ENCODE data around the gene KIF16B.
"Not testable (repeated sequence)": the region's sequence is repeated elsewhere in the genome, so short reads cannot be mapped to it uniquely, and the experiment has no call there.

The KIF16B gene

DNA sequence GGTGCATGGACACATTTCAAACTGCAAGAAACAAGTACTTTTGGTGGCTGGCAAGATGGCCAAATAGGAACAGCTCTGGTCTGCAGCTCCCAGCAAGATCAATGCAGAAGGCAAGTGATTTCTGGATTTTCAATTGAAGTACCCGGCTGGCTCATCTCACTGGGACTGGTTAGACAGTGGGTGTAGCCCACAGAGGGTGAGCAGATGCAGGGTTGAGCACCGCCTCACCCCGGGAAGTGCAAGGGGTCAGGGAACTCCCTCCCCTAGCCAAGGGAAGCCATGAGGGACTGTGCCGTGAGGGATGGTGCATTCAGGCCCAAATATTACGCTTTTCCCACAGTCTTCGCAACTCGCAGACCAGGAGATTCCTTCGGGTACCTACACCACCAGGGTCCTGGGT lies 53.6 kb downstream of the KIF16B start:
- DNase-seq (ENCODE audit: low read depth, low spot score) = not testable (repeated sequence)

DNA sequence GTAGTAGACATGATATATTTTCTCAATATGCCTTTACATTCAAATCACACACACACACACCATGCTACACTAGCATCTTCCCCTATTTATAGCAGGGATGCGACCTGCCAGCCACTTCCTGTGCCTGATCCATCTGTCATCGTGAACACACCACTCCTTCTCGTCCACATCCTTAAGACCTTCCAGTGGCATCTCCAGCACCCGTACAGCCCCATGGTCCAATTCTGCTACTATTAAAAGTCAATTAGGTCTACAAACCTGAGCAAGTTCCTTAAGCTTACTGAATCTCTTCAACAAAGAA lies 54.5 kb downstream of the KIF16B start:
- no peak for DNase-seq (ENCODE audit: low read depth, low spot score)

DNA sequence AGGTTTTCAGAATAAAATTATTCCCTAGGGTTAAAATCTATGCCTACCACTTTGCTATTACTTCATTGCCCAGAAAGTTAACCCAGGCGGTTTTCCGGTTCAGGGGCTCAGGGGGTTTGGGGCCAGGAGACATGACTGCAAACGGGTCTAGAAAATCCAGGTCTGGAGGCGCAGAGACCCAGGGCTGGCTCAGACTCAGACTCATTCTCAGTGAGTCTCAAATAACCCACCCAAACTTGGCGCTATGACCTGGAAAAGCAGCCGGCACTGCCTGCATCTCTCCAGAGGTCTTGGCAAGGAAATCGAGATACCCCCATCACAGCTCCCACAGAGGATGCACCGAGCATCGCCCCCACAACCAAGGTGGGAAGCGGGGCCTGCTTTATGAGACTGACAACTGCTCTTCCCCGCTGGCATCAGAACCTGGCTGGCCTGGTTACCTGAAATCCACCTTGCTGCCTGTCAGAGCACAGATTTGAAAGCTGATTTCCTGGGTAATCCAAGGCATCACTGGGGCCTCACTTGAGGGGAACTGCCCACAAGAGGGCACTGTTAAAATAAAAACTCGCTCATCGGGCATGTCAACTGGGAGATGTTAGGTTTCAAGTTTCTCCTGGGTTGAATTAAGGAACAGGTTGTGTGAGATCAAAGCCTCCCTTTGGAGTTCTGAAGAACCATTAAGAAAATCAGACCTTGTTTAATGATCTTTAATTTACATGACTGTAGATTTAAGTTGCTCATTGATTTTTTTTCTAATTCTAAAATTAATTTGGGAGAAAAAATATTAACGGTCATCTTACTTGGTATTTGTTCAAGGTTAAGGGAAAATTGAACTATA lies 55.1 kb downstream of the KIF16B start:
- DNase-seq (ENCODE audit: low read depth, low spot score) = no peak

DNA sequence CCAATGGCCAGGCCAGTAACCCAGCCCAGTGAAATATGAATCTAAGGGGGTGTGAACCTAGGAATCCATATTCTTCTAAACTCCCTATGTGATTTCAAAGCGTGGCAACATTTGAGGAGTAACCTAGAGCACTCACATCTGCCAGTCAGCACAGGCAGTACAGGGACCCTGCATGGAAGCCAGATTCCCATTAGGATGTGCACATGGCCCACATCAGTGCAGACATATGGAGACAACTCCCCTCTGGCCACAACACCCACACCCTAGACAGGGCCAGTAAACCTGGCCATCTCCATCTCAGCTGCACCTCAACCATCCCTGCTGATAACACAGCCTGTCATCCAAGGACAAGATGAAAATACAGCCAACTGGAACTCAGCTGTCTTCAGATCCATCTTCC lies 56.5 kb downstream of the KIF16B start:
- DNase-seq (ENCODE audit: low read depth, low spot score) = no peak

DNA sequence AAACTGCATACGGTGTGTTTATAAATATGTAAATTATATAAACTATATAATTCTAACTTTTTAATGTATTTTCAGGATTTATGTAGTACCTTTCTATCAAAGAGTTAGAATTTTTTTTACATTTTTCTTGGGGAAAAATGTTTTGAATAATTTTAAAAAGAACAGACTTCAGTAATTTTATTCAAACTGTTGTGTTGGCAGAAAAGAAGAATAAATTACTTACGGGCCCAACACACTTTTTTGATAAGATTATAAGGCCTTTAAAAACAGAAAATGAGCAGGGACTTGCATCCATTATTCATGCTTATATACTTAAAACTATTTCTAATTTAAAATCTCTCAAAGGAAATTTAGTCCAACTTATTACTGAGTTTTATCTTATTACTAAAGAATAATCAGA lies 58.2 kb downstream of the KIF16B start:
- DNase-seq (ENCODE audit: low read depth, low spot score) = no peak

DNA sequence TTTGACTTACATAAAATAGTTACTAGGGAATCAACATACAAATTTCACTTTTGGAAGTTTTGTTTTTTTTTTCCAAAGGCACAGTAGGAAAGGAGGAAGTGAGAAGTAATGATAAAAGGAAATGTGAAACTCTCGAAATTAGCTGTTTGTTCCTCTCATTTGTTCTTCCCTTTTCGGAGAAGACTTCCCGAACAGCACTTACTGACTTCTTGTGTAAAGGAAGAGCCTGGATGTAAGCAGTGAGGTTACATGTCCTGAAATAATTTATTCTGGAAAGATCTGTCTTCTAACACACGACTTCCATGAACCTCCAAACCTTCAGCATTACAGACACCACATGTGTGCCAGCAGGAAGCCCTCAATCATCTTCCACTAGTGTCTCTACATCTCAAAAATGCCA lies 59.1 kb downstream of the KIF16B start:
- DNase-seq (ENCODE audit: low read depth, low spot score) = no peak

DNA sequence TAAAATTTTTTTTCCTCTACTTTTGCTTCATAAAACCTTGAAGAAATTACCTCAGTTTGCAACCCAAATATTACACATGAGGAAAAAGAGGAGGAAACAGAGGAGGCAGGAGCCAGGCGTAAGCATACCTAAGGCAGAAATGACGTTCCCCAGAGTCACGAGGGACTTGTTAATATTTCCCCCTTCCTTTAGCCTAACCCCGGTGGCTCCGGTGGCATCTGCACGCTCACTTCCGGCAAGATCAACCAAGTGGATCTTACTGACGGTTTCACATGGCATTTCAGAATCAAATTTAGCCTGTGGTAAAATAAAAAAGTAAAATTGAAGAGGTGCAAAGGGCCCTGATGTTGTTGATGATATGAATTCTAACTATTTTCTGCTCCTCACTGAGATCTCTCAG lies 67.4 kb downstream of the KIF16B start:
- no peak for DNase-seq (ENCODE audit: low read depth, low spot score)

DNA sequence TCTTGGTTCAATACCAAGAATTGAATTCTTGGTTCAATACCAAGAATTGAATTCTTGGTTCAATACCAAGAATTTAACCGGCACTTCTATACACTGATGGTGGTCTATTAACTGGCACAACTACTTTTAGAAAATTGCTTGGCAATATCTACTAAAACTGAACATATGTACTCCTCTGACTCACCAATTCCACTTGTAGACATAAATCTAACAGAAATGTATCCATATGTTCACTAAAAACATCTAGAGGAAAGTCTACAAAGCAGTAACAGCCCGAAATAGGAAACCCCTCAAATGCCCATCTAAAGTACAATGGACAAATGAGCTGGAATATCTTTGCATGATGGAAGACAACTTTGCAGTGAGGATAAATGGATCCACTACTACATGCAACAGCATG lies 71.9 kb downstream of the KIF16B start:
- no peak for DNase-seq (ENCODE audit: low read depth, low spot score)

DNA sequence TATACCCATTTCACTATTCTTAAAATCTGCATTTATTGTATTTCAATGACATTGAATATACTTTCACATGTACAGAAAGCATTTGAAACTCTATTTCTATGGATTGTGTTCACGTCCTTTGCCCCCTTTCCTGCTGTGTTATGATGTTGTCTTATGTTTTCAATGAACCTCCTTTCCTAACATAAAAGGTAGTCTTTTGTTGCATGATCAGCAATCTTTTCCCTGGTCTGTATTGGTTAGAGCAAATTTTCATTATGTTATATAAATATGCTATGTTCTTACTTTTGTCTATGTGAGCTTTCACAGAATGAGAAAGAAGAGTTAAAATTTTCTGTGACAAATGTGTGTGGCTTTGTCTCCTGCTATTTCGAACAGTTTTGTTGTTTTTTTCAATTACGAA lies 73.1 kb downstream of the KIF16B start:
- DNase-seq (ENCODE audit: low read depth, low spot score) = no peak

DNA sequence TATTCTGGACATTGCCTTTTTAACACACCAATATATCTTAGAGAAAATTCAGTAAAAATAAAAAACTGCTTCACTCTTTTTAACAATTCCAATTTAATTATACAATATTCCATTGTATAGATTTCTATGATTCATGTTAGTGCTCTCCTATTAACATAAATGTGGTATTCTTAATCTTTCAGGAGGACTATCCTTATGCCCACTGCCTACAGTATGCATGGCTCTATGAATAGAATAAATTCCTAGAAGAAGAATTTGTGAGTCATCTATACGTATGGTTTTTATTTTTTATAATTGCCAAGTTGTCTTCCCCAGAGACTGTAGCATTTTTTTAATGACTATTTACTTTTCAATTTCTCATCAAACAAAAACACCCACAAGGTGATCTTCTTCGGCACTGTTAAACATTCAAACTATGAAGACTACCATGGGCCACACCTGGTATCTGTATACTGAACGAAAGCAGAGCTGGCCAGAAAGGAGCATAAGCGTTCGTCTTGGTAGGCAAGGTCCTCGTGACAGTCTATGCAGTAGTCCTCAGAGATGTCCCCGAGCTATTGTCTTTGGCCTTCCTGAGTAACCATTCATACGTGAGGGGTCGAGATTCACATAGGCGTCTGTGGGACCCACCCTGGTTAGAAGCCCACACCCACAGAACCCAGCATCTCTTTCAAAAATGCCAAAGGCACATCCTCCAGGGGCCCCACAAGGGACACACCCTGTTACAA lies 74.6 kb downstream of the KIF16B start:
- no peak for DNase-seq (ENCODE audit: low read depth, low spot score)

DNA sequence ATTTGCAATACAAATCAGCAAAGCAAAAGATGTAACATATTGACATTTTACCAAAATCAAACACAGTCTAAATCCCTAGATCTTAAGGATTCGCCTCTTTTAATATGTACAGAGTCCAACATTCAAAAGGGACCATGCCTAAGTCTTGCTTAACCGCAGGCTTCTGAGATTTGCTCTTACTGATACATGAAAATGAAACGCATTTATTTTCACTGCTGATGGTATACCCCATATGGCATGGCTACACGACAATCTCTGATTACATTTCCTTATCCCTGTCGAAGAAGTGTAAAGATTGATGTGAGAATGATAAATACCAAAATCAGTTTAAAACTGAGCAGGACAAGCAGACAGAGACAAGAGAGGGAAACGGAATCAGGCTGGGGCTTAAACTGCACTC lies 75.4 kb downstream of the KIF16B start:
- DNase-seq (ENCODE audit: low read depth, low spot score) = no peak

DNA sequence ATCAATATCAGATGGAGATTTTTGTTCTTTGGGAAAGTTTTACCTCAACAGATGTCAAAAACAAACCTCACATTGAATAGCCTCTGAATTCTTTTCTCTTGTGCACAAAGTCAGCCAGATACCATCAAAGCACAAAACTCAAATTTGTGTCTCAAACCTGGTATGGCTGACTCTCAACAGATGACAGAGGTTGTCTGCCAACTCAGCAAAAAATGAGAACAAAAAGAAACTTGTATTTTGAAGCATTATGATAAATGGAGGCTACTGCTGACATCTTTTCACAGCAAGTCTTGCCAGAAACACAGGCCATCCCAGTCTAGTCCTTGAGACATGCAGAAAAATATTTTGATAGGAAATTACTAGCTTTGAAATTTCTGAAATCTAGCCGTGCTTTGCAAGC lies 79.8 kb downstream of the KIF16B start:
- no peak for DNase-seq (ENCODE audit: low read depth, low spot score)

DNA sequence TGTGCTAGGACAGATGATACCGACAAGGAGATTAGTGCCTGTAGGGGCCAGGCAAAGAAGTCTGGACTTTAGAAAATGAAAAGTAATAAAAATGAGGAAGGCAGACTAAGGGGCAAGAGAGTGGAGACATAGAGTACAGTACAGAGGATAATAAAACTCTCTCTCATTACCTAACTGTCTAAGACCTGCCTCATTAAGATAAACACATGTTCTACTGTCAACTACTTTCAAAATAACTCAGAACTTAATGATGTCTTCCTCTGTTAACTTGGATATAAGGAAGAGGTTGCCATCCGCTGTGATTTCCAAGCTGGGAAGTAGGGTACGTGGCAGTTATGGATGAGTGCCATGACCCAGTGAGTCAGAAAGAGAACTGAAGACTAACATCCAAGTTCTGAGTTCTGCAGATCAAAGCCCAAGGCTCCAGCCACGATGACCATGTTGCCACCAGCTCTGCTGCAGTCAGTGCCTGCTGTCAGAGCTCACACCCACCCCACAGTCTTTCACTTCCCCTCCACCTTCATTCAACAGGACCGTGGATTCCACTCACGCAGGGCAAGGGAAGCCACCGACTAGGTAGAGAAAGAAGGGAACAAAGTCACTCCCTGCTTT lies 81.8 kb downstream of the KIF16B start:
- no peak for DNase-seq (ENCODE audit: low read depth, low spot score)

DNA sequence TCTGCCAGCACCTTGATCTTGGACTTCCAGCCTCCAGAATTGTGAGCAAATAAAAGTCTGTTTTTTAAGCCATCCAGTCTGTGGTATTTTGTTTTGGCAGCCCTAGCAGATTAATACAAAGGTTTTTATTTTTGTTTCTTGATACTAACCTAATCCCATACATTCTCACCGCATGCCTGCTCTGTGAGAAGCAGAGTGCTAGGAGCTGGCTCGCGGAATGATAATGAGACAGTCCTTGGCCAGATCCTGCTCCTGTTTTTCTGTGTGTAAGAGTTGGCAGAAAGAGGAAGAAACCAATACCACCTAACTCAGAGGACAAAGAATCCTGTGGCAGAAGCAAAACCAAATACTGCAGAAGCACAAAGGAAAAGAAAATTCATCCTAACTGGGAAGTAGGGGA lies 82.6 kb downstream of the KIF16B start:
- no peak for DNase-seq (ENCODE audit: low read depth, low spot score)

DNA sequence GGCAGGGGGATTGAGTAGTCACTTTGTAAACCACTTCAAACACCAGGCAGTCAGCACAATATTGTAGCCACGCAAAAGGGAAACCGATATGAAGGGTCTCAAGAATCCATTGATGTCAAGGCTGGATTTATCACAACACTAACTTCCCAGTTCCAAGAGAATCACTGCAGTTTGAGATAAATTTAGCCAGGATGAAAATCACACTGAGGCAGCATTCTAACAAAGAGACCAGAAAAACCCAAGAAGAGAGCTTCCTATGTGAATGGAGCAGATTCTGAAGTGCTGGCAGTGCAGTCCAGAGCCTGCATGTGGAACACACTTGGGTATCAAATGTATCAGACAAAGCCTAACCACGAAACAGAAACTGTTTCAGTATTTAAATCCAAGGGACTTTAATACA lies 84.6 kb downstream of the KIF16B start:
- no peak for DNase-seq (ENCODE audit: low read depth, low spot score)

DNA sequence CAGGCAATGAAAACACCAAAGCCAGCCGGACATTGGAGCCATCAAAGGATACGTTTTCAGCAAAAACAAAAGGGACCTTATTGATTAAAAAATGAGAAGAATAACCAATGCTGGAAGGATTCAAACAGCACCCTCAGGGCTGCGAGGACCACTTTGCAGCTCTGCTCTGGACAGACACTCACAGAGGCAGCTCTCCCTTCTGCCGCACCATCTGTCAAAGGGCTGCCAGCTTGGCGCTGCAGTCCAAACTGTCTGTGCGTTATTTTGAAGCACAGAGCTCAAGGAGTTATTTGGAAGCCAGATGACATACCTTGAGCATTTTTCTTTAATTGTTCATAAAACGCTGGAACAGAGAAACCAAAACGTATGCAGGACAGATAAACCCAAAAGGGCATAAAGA lies 85.2 kb downstream of the KIF16B start:
- DNase-seq (ENCODE audit: low read depth, low spot score) = no peak

DNA sequence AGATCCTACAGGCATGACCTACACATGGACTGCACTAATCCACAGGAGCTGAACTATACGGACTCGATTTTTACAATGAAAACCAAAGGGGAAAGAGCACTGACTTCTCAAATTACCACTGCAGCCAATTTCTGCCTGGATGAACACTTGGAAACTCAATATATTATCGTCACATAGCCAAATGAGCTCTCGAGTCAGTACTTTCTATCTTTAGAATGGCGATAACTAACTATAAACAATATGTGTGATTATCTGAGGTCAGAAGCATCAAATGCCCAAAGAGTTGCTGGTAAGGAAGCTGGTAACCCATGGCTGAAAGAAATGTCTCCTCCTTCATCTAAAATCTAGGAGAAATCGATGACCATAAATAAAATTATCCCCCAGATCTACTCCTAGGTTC lies 86.7 kb downstream of the KIF16B start:
- no peak for DNase-seq (ENCODE audit: low read depth, low spot score)

DNA sequence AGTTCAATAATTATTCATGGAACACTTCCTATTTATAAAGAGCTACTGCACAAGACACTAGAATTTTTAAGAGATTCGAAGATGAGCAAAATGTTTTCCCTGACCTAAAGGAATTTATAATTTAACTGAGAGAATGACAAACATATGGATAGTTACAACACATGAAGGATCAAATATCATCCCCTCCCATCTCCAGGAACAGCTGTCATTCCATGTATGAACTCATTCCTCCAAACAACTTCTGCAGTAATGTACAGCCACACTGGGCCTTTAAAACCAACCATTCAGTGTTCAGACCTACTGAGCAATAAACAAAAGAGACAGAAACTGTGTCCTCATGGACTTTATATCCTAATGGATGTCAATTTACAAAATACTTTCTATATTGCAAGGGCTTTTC lies 87.8 kb downstream of the KIF16B start:
- no peak for DNase-seq (ENCODE audit: low read depth, low spot score)

DNA sequence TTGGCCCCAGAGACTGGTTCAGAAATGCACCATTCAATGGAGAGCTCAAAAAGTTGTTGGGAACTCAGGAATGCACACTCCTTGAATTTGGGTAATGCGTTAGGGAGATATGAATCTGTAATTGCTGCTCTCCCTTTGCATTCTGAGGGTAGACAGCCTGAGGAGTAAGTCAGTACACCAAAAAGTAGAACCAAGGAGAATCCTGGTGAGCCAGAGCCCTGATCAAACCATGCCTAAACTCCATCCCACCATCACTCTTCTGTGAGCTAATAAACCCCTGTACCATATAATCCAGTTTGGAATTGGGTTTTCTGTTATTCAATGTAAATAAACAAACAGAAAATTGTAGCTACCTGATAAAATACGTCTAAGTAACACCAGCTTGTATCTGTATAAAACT lies 90.2 kb downstream of the KIF16B start:
- DNase-seq (ENCODE audit: low read depth, low spot score) = no peak

DNA sequence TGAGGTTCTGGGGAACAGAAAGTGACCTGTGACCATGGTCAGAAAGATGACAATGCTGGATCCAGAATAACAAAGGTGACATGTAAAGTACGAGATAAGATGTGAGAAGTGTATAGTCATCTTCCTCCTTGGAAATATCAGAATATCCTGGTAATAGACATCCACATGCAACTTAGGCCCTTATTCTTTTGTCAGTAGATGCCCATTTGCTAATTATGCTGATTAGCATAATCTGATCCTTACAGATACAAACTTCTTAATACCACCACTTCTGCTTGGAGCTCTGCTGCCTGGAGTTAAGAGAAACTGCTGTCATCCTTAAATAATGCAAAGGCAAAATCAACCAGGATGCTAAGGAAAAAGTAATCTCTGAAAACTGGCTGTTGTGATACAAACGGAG lies 91.3 kb downstream of the KIF16B start:
- DNase-seq (ENCODE audit: low read depth, low spot score) = no peak

DNA sequence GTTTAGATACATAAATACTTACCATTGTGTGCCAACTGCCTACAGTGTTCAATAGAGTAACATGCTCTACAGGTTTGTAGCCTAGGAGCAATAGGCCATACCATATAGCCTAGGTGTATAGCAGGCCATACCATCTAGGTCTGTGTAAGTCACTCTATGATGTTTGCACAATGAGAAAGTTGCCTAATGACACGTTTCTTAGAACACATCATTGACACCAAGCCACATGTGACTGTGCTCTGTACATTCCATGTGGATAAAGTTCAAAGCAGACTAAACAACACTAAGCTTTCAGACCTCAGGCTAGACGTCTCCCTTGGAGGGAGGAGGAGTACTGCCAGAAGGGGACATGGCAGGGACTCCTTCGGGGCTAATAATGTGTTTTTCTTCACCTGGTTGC lies 93.6 kb downstream of the KIF16B start:
- no peak for DNase-seq (ENCODE audit: low read depth, low spot score)

DNA sequence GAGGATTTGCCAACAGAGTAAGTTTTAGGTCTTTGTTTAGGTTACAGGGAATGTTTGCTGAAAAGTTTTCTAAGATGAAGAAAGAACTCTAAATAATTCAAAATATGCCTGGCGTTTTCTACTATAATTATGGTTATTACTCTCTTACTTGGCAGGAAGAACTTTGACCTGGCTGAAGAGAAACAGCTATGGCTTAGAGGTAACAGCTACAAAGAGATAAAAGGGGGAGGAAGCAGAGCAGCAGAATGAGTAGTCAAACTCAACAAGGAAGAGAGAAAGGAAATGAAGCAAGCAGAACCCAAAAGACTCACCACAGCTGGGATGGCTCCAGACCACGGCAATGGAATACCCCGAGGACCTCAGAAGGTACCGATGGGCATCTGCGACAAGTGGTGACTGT lies 95.6 kb downstream of the KIF16B start:
- DNase-seq (ENCODE audit: low read depth, low spot score) = no peak

DNA sequence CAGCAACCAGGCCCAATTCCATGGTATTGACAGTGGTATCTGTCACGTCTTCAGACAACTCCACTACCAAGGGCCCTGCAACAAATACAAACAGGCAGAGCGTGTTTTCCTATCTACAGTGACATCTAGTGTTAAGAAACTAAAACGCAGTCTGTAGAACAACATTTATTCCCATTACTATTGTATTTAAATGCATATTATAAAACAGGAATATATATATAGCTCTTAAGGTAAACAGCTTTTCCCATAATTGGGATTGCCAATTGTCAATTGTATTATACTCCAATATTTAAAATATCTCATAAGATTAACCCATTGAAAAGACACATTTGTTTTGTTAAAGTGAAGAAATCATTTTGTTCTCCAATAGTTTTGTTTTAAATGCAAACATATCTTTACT lies 97.2 kb downstream of the KIF16B start:
- DNase-seq (ENCODE audit: low read depth, low spot score) = no peak
